Stimulated activated CD8-positive, alpha-beta memory T cell treated with anti-CD3 and anti-CD28 coated beads, Interleukin-15, amount 100 ng/mL, for 1 hour (primary cell): ENCODE results near the gene CFAP74.
"Not testable (repeated sequence)": the region's sequence is repeated elsewhere in the genome, so short reads cannot be mapped to it uniquely, and the experiment has no call there.

Experiments used
- DNase-seq: peaks from one replicate; pipeline ENCODE4 v3.0.0-alpha.2; 2020; ENCODE audit warnings: low read depth

The CFAP74 gene

GRCh38 chr1:1984560-1985070 is 19.0 kb downstream of the CFAP74 start:
- DNase-seq, result no peak

GRCh38 chr1:1982379-1983232 is 21.0 kb downstream of the CFAP74 start:
- DNase-seq, result no peak

- DNase-seq, result not testable (repeated sequence)
Measured at GRCh38 chr1:1981631-1982327, 21.8 kb downstream of the CFAP74 start.

- no peak for DNase-seq
Measured at GRCh38 chr1:1981142-1981500, 22.5 kb downstream of the CFAP74 start.

- no peak for DNase-seq
Measured at GRCh38 chr1:1980467-1981141, 23.0 kb downstream of the CFAP74 start.

GRCh38 chr1:1979482-1980165 is 24.0 kb downstream of the CFAP74 start:
- no peak for DNase-seq

- not testable (repeated sequence) for DNase-seq
Measured at GRCh38 chr1:1978690-1979481, 24.7 kb downstream of the CFAP74 start.

- DNase-seq, result no peak
Measured at GRCh38 chr1:1978108-1978507, 25.5 kb downstream of the CFAP74 start.

GRCh38 chr1:1976031-1976430 is 27.6 kb downstream of the CFAP74 start:
- DNase-seq, result no peak

- DNase-seq, result no peak
Measured at GRCh38 chr1:1975535-1975934, 28.1 kb downstream of the CFAP74 start.

- DNase-seq, result no peak
Measured at GRCh38 chr1:1974834-1975233, 28.8 kb downstream of the CFAP74 start.

- DNase-seq, result no peak
Measured at GRCh38 chr1:1973716-1974642, 29.6 kb downstream of the CFAP74 start.

- DNase-seq, result no peak
Measured at GRCh38 chr1:1972976-1973715, 30.4 kb downstream of the CFAP74 start.

GRCh38 chr1:1971688-1972087 is 31.9 kb downstream of the CFAP74 start:
- no peak for DNase-seq

- DNase-seq, result no peak
Measured at GRCh38 chr1:1971017-1971416, 32.6 kb downstream of the CFAP74 start.

GRCh38 chr1:1969953-1970716 is 33.5 kb downstream of the CFAP74 start:
- DNase-seq, result no peak

GRCh38 chr1:1969505-1969900 is 34.1 kb downstream of the CFAP74 start:
- no peak for DNase-seq

- DNase-seq, result no peak
Measured at GRCh38 chr1:1968767-1969504, 34.6 kb downstream of the CFAP74 start.
